ENCODE data around the gene HIP1R. TPM values are rescaled to one million over a fixed set of nuclear protein-coding genes. Genes with fewer than 3 reads are reported as not detected.
"Not testable (repeated sequence)": the region's sequence is repeated elsewhere in the genome, so short reads cannot be mapped to it uniquely, and the experiment has no call there.

The HIP1R gene
- total RNA-seq, 1 donor from 2014 or later = 117 TPM

GRCh38 chr12:122891661-122892525 lies 56.6 kb downstream of the HIP1R start:
- Mint-ChIP-seq H3K4me1 (ENCODE audit: unreplicated experiment) (peaks cover 39% of the 10 kb centered on the region), H3K9me3 (ENCODE audit: unreplicated experiment) (no peaks in the 10 kb centered on the region), H3K36me3 (ENCODE audit: low read depth, unreplicated experiment) (peaks cover 9% of the 10 kb centered on the region), H3K27ac (ENCODE audit: unreplicated experiment) (peak overlapping the region; percentile 72), H3K4me3 (ENCODE audit: unreplicated experiment) (peak overlapping the region; percentile 42), H3K27me3 (ENCODE audit: unreplicated experiment) (peaks cover 23% of the 10 kb centered on the region)
- no peak for DNase-seq (ENCODE audit: low spot score)
- TF ChIP-seq, protein P1, sequence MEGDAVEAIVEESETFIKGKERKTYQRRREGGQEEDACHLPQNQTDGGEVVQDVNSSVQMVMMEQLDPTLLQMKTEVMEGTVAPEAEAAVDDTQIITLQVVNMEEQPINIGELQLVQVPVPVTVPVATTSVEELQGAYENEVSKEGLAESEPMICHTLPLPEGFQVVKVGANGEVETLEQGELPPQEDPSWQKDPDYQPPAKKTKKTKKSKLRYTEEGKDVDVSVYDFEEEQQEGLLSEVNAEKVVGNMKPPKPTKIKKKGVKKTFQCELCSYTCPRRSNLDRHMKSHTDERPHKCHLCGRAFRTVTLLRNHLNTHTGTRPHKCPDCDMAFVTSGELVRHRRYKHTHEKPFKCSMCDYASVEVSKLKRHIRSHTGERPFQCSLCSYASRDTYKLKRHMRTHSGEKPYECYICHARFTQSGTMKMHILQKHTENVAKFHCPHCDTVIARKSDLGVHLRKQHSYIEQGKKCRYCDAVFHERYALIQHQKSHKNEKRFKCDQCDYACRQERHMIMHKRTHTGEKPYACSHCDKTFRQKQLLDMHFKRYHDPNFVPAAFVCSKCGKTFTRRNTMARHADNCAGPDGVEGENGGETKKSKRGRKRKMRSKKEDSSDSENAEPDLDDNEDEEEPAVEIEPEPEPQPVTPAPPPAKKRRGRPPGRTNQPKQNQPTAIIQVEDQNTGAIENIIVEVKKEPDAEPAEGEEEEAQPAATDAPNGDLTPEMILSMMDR (IDR thresholded peaks at IDR 0.05; ENCODE audit: unreplicated experiment) = no peak

DNA sequence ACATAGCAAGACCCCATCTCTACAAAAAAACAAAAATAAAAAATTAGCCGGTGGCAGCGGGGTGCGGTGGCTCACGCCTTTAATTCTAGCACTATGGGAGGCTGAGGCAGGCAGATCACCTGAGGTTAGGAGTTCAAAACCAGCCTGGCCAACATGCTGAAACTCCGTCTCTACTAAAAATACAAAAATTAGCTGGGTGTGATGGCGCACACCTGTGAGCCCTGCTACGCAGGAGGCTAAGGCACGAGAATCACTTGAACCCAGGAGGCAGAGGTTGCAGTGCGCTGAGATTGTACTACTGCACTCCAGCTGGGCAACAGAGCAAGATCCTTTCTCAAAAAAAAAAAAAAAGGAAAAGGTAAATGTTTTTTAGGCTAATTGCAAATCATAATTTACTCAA lies 57.5 kb downstream of the HIP1R start:
- not testable (repeated sequence) for DNase-seq (ENCODE audit: low spot score); H3K36me3 Mint-ChIP-seq (ENCODE audit: low read depth, unreplicated experiment); H3K4me3 Mint-ChIP-seq (ENCODE audit: unreplicated experiment); H3K9me3 Mint-ChIP-seq (ENCODE audit: unreplicated experiment); H3K27ac Mint-ChIP-seq (ENCODE audit: unreplicated experiment)
- Mint-ChIP-seq H3K27me3 (ENCODE audit: unreplicated experiment) (peaks cover 21% of the 10 kb centered on the region), H3K4me1 (ENCODE audit: unreplicated experiment) (peaks cover 32% of the 10 kb centered on the region)

DNA sequence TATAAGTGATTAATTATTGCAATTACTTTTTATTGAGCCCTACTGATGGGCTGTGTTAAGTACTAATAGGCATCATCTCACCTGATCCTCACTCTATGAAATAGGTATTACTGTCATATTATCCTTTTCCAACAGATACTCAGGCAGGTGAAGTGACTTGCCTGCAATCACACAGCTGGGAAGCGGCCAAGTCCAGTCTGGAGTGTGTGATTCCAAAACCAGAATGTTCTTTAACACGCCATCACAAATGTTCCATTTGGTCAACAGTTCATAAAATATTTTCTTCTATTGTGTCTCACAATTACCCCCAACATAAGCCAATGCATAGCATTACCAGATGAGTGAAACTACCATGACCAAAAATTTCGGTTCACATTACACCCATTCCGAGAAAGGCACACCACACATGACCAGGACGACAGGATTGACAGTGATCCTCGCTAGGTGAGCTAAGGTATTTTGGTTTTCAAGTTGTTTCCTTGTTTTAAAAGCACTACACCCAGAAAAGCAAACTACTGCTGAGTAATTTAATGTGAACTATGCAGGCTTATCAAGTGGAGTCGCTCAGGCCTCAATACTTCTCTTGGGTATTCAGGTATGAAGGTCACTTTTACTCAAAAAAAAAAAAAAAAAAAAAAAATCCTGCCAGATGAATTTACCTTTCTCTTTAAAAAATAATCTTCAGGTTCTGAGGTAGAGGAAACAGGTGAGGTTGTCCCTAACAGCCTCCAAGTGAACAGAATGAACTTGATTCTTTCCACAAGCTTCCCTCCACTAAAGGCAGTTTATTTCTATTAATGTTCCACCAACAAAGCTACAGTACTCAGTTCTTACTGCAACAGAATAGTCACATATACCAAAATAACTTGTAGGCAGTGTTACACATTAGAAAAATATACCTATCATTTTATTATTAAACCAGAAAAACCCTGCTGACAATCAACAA lies 58.2 kb downstream of the HIP1R start:
- H3K9me3 Mint-ChIP-seq (ENCODE audit: unreplicated experiment) = no peaks in the 10 kb centered on the region
- H3K27me3 Mint-ChIP-seq (ENCODE audit: unreplicated experiment) = peaks cover 18% of the 10 kb centered on the region
- H3K36me3 Mint-ChIP-seq (ENCODE audit: low read depth, unreplicated experiment) = peaks cover 6% of the 10 kb centered on the region
- peaks cover 33% of the 10 kb centered on the region for H3K4me1 Mint-ChIP-seq (ENCODE audit: unreplicated experiment)
- TF ChIP-seq, protein P1 (IDR thresholded peaks at IDR 0.05; ENCODE audit: unreplicated experiment) = no peak
- H3K4me3 Mint-ChIP-seq (ENCODE audit: unreplicated experiment) = no peak overlapping the region
- DNase-seq (ENCODE audit: low spot score) = no peak
- no peak overlapping the region for H3K27ac Mint-ChIP-seq (ENCODE audit: unreplicated experiment)

- peaks cover 13% of the 10 kb centered on the region for H3K27me3 Mint-ChIP-seq (ENCODE audit: unreplicated experiment)
These were observed 59.2 kb downstream of the HIP1R start for GRCh38 chr12:122894193-122895121.

More at GRCh38 chr12:122894193-122895121, 59.2 kb downstream of the HIP1R start:
- peaks cover 34% of the 10 kb centered on the region for H3K4me1 Mint-ChIP-seq (ENCODE audit: unreplicated experiment)
- DNase-seq (ENCODE audit: low spot score) = no peak
- peak overlapping the region; percentile 90 for H3K4me3 Mint-ChIP-seq (ENCODE audit: unreplicated experiment)
- no peaks in the 10 kb centered on the region for H3K9me3 Mint-ChIP-seq (ENCODE audit: unreplicated experiment)
- peaks cover 6% of the 10 kb centered on the region for H3K36me3 Mint-ChIP-seq (ENCODE audit: low read depth, unreplicated experiment)
- TF ChIP-seq, protein P1 (IDR thresholded peaks at IDR 0.05; ENCODE audit: unreplicated experiment) = no peak
- H3K27ac Mint-ChIP-seq (ENCODE audit: unreplicated experiment) = no peak overlapping the region
